Cardiac muscle cell (in vitro differentiated cells and primary cell): ENCODE data around the gene TRAPPC11. TPM values are rescaled to one million over a fixed set of nuclear protein-coding genes. Genes with fewer than 3 reads are reported as not detected.

ENCODE experiments used
- DNase-seq, 2 donors: peaks; one replicate each; pipeline versions ENCODE4 v3.0.0 to v3.0.0-alpha.2; 2010 to 2017; ENCODE audit warnings: low read depth in 1 of 2, low spot score in 1 of 2
- H3K27ac ChIP-seq: fragments of 200-600 bp; sonication (generic); 2 replicates; pipeline ENCODE4 v1.5.1; 2016
- H3K27me3 ChIP-seq: fragments of 200-600 bp; sonication (generic); 2 replicates; pipeline ENCODE4 v1.6.0; 2016; ENCODE audit warnings: control low read depth
- H3K36me3 ChIP-seq: fragments of 200-600 bp; sonication (generic); 2 replicates; pipeline ENCODE4 v1.5.1; 2016; ENCODE audit warnings: control low read depth
- H3K4me1 ChIP-seq: fragments of 200-600 bp; sonication (generic); 2 replicates; pipeline ENCODE4 v1.8.1; 2017; ENCODE audit warnings: low read depth, mild to moderate bottlenecking, mixed run types
- H3K4me3 ChIP-seq: fragments of 200-600 bp; sonication (generic); 2 replicates; pipeline ENCODE4 v1.5.1; 2016; ENCODE audit warnings: mild to moderate bottlenecking
- H3K9me3 ChIP-seq: fragments of 200-600 bp; sonication (generic); 2 replicates; pipeline ENCODE4 v1.5.1; 2017; ENCODE audit warnings: low read depth, mild to moderate bottlenecking, control low read depth
- polyA plus RNA-seq: library from polyadenylated mRNA; unstranded; fragments of >200 nt; fragmentation: Nextera tagmentation; extraction: Ambion mirVana; gene quantifications from 2 replicates; pipeline ENCODE4 v1.2.1, GENCODE V29; 2016
- total RNA-seq: library from RNA; depleted of rRNA; stranded (reverse); fragments of >200 nt; gene quantifications from 2 replicates; pipeline ENCODE4 v1.2.3, GENCODE V29; 2016
- TF ChIP-seq, protein P1 (sequence below): IDR thresholded peaks from 2 replicates; pipeline ENCODE4 v1.5.1; 2012; ENCODE audit warnings: low read depth, mild to moderate bottlenecking, low read length

The TRAPPC11 gene
- total and polyA plus RNA-seq, 2 experiments from 2014 or later: 15.8 to 45.7 TPM

DNA sequence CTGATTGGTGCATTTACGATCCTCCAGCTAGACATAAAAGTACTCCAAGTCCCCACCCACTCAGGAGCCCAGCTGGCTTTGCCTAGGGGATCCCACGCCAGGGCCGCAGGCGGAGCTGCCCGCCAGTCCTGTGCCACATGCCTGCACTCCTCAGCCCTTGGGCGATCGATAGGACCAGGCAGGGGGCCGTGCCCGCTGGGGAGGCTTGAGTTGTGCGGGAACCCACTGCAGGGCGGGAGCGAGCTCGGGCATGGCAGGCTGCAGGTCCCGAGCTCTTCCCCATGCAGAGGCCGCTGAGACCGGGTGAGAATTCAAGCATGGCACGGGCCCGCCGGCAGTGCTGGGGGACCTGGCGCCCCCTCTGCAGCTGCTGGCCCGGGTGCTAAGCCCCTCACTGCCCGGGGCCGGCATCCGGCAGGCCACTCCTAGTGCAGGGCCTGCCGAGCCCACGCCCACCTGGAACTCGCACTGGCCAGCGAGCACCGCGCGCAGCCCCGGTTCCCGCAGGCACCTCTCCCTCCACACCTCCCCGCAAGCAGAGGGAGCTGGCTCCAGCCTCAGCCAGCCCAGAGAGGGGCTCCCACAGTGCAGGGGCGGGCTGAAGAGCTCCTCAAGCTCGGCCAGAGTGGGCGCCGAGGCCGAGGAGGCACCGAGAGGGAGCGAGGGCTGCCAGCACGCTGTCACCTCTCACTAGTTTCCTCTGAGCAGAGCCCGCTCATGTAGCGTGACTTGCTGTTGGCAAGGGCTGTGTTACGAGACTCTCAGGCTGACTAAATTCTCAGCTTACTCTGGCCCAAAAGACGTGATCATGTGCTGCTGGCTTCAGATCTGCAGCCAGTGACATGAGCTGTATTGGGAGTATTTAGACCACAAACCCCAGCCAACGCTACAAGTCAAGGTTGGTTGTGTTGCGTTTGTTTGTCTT lies 87.5 kb downstream of the TRAPPC11 start:
- no peaks in the 10 kb centered on the region for H3K36me3 ChIP-seq
- H3K4me1 ChIP-seq: peaks cover 14% of the 10 kb centered on the region
- H3K9me3 ChIP-seq: peaks cover 6% of the 10 kb centered on the region
- TF ChIP-seq, protein P1, sequence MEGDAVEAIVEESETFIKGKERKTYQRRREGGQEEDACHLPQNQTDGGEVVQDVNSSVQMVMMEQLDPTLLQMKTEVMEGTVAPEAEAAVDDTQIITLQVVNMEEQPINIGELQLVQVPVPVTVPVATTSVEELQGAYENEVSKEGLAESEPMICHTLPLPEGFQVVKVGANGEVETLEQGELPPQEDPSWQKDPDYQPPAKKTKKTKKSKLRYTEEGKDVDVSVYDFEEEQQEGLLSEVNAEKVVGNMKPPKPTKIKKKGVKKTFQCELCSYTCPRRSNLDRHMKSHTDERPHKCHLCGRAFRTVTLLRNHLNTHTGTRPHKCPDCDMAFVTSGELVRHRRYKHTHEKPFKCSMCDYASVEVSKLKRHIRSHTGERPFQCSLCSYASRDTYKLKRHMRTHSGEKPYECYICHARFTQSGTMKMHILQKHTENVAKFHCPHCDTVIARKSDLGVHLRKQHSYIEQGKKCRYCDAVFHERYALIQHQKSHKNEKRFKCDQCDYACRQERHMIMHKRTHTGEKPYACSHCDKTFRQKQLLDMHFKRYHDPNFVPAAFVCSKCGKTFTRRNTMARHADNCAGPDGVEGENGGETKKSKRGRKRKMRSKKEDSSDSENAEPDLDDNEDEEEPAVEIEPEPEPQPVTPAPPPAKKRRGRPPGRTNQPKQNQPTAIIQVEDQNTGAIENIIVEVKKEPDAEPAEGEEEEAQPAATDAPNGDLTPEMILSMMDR: no peak
- no peak for DNase-seq
- H3K4me3 ChIP-seq: no peak overlapping the region
- no peak overlapping the region for H3K27ac ChIP-seq
- H3K27me3 ChIP-seq: no peaks in the 10 kb centered on the region

GRCh38 chr4:183747380-183747779 lies 88.3 kb downstream of the TRAPPC11 start:
- H3K27ac ChIP-seq: peak overlapping the region; percentile 90
- H3K9me3 ChIP-seq: peaks cover 6% of the 10 kb centered on the region
- no peak overlapping the region for H3K4me3 ChIP-seq
- DNase-seq: no peak
- H3K27me3 ChIP-seq: no peaks in the 10 kb centered on the region
- H3K4me1 ChIP-seq: peaks cover 14% of the 10 kb centered on the region
- H3K36me3 ChIP-seq: no peaks in the 10 kb centered on the region
- TF ChIP-seq, protein P1: no peak

DNA sequence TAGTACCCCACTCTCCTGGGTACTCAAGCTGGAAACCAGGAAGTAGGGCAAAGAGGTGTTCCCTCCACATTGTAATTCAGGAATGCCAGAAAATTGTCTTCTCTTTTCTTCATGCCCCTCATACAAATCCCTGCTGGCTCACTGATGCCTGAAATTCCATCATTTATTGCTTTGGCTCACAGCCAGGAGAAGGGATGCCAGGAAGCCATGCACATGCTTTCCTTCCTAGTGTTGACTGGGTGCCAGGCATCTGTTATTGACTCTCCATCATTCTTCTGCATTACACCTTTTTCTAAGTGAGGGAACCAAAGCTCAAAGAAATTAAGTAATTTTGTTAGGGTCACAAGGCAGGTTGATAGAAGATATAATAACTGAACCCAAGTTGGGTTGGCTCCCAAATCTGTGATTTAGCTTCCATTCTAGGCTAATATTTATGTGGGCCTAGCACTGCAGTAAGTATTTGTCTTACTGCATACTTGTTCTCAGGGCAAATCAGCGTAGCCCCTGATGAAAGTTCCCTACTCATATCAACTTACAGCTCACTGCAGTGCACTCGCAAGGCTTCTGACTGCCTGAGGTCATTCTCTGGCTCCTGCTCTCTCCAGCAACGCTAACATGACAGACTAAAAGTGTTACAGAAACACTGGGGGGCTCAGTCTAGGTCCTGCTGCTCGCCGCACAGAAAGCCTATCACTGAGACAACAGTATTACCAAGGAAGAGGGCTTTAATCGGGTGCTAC lies 89.0 kb downstream of the TRAPPC11 start:
- TF ChIP-seq, protein P1: no peak
- H3K9me3 ChIP-seq: peaks cover 6% of the 10 kb centered on the region
- H3K27ac ChIP-seq: peak overlapping the region; percentile 90
- peaks cover 14% of the 10 kb centered on the region for H3K4me1 ChIP-seq
- DNase-seq: peak in 1 of 2 donors; percentile 57
- no peak overlapping the region for H3K4me3 ChIP-seq
- no peaks in the 10 kb centered on the region for H3K27me3 ChIP-seq
- no peaks in the 10 kb centered on the region for H3K36me3 ChIP-seq

GRCh38 chr4:183751106-183751505 lies 92.0 kb downstream of the TRAPPC11 start:
- TF ChIP-seq, protein P1: no peak
- H3K27ac ChIP-seq: no peak overlapping the region
- no peak overlapping the region for H3K4me3 ChIP-seq
- H3K36me3 ChIP-seq: no peaks in the 10 kb centered on the region
- H3K4me1 ChIP-seq: peaks cover 14% of the 10 kb centered on the region
- DNase-seq: no peak
- no peaks in the 10 kb centered on the region for H3K27me3 ChIP-seq
- peaks cover 6% of the 10 kb centered on the region for H3K9me3 ChIP-seq

GRCh38 chr4:183755596-183755995 lies 96.5 kb downstream of the TRAPPC11 start:
- H3K36me3 ChIP-seq: no peaks in the 10 kb centered on the region
- no peak overlapping the region for H3K4me3 ChIP-seq
- TF ChIP-seq, protein P1: no peak
- H3K9me3 ChIP-seq: no peaks in the 10 kb centered on the region
- DNase-seq: no peak
- H3K27ac ChIP-seq: no peak overlapping the region
- no peaks in the 10 kb centered on the region for H3K27me3 ChIP-seq
- no peaks in the 10 kb centered on the region for H3K4me1 ChIP-seq
